Activated CD4-positive, CD25-positive, alpha-beta regulatory T cell treated with anti-CD3 and anti-CD28 coated beads, Interleukin-2, amount 50 U/mL, for 16 hours (primary cell): ENCODE measurements around the gene PGAM2.

Experiments used
- DNase-seq: peaks from one replicate; pipeline ENCODE4 v3.0.0-alpha.2; 2020; ENCODE audit warnings: low read depth, low spot score

Gene PGAM2

GRCh38 chr7:44085546-44085945 lies 20.2 kb upstream of the PGAM2 start:
- no peak for DNase-seq

- no peak for DNase-seq
Observed at GRCh38 chr7:44084701-44085100, 19.3 kb upstream of the PGAM2 start.

GRCh38 chr7:44083796-44084195 lies 18.4 kb upstream of the PGAM2 start:
- DNase-seq = no peak

GRCh38 chr7:44082541-44083207 lies 17.3 kb upstream of the PGAM2 start:
- peak; percentile 95 for DNase-seq

- no peak for DNase-seq
Observed at GRCh38 chr7:44081266-44081748, 15.9 kb upstream of the PGAM2 start.

- no peak for DNase-seq
Observed at GRCh38 chr7:44080686-44081265, 15.4 kb upstream of the PGAM2 start.

- no peak for DNase-seq
Observed at GRCh38 chr7:44080118-44080517, 14.8 kb upstream of the PGAM2 start.

GRCh38 chr7:44079331-44080021 lies 14.1 kb upstream of the PGAM2 start:
- no peak for DNase-seq

- DNase-seq = no peak
Observed at GRCh38 chr7:44078521-44078920, 13.2 kb upstream of the PGAM2 start.

- DNase-seq = no peak
Observed at GRCh38 chr7:44077681-44078091, 12.3 kb upstream of the PGAM2 start.

GRCh38 chr7:44077061-44077460 lies 11.7 kb upstream of the PGAM2 start:
- DNase-seq = no peak

GRCh38 chr7:44076101-44076895 lies 10.9 kb upstream of the PGAM2 start:
- no peak for DNase-seq

GRCh38 chr7:44075296-44076075 lies 10.1 kb upstream of the PGAM2 start:
- DNase-seq = no peak

- no peak for DNase-seq
Observed at GRCh38 chr7:44074349-44074695, 9.0 kb upstream of the PGAM2 start.

GRCh38 chr7:44073664-44074348 lies 8.4 kb upstream of the PGAM2 start:
- no peak for DNase-seq

- no peak for DNase-seq
Observed at GRCh38 chr7:44072364-44073231, 7.2 kb upstream of the PGAM2 start.

- no peak for DNase-seq
Observed at GRCh38 chr7:44071726-44072363, 6.5 kb upstream of the PGAM2 start.

GRCh38 chr7:44068054-44068453 lies 2.7 kb upstream of the PGAM2 start:
- DNase-seq = no peak
